ENCODE measurements around the gene ITGB7.

- TF ChIP-seq, protein P1, sequence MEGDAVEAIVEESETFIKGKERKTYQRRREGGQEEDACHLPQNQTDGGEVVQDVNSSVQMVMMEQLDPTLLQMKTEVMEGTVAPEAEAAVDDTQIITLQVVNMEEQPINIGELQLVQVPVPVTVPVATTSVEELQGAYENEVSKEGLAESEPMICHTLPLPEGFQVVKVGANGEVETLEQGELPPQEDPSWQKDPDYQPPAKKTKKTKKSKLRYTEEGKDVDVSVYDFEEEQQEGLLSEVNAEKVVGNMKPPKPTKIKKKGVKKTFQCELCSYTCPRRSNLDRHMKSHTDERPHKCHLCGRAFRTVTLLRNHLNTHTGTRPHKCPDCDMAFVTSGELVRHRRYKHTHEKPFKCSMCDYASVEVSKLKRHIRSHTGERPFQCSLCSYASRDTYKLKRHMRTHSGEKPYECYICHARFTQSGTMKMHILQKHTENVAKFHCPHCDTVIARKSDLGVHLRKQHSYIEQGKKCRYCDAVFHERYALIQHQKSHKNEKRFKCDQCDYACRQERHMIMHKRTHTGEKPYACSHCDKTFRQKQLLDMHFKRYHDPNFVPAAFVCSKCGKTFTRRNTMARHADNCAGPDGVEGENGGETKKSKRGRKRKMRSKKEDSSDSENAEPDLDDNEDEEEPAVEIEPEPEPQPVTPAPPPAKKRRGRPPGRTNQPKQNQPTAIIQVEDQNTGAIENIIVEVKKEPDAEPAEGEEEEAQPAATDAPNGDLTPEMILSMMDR (IDR thresholded peaks at IDR 0.05; ENCODE audit: insufficient read depth, low read depth, low read length): no peak
- no peak for TF ChIP-seq EZH2 (IDR thresholded peaks at IDR 0.05; ENCODE audit: insufficient read depth, low read length)
Measured at GRCh38 chr12:53193985-53194716, 12.9 kb downstream of the ITGB7 start.

All from astrocyte (in vitro differentiated cells and primary cell).